COR-L47 (cell line): Measurements from ENCODE around the gene NTM.
"Not testable (repeated sequence)": the region's sequence is repeated elsewhere in the genome, so short reads cannot be mapped to it uniquely, and the experiment has no call there.

Experiments used
- DNase-seq: peaks from one replicate; lab custom pipeline; 2025; lab: John Stamatoyannopoulos, UW

The NTM gene

DNA sequence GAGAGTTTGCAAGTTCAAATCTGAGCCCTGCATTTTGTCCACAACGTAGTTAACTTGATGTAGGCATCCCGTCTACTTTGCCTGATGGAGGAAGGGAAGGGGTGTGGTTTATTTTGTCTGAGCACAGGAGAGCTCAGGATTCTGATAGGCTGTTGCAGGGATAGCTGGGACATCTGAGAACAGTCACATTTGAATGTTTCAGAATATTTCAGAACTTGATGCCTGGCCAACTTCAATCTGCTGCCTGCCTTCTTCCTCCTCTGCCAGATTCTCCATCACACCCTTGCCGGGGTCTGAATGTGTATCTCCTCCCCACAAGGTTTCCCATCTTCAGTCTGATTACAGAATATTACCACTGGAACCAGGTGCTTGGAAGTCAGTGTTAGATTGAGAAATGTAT lies 51.6 kb downstream of the NTM start:
- no peak for DNase-seq

DNA sequence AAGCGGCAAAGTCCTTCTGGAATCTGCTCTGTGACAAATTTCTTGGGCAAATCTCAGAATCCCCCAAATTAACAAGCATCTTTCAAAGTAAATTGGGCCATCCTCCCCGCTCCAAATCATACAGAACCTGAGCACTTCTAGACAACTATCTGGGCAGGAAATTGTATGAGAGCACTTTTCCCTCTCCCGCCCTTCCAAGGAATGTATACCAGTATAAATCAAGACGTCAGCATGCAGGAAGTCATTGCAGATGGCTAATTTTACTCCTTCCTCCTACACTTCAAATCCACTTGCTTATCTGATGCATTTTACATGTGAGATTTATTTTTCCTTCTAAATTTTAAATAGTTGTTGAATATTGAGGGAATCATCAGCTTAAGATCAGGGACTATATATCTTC lies 52.1 kb downstream of the NTM start:
- DNase-seq, result no peak

- DNase-seq, result no peak
These were observed 53.3 kb downstream of the NTM start for GRCh38 chr11:131423688-131424087.

DNA sequence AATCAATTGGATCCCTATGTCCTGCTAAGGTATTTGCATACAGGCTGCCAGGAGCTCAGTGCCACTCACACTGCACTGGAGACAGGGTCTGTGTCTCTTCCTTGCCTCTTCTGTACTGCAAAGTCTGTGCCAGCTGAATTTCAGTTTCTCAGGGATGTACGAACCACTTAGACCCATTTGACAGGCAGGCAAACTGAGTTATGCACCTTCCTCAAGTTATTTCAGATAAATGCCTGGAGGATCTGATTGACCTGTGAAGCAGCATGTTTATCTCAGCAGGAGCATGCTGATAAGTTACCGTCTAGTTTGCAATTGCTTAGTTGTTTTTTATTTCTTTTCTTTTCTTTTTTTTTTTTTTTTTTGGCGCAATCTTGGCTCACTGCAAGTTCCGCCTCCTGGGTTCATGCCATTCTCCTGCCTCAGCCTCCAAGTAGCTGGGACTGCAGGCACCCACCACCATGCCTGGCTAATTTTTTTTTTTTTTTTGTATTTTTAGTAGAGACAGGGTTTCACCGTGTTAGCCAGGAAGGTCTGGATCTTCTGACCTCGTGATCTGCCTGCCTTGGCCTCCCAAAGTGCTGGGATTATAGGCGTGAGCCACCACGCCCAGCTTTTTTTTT lies 54.0 kb downstream of the NTM start:
- not testable (repeated sequence) for DNase-seq

DNA sequence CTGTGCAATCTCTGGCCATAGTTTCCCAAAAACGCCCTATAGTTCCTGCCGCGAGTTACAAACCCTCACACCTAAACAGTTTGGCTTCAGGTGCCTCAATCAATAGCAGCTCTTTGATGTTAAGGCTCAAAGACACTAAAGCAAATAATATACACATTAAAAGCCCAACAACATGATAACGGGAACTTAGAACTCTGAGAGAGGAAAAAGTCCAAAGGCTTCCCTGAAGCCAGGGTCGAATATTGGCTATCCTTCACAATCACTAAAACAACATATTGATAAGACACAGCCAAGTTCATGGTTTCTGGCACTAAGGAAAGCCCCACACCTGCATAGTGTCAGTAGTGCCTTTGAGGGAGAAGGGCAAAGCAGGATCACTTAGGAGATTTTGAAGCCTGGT lies 54.9 kb downstream of the NTM start:
- DNase-seq, result no peak

DNA sequence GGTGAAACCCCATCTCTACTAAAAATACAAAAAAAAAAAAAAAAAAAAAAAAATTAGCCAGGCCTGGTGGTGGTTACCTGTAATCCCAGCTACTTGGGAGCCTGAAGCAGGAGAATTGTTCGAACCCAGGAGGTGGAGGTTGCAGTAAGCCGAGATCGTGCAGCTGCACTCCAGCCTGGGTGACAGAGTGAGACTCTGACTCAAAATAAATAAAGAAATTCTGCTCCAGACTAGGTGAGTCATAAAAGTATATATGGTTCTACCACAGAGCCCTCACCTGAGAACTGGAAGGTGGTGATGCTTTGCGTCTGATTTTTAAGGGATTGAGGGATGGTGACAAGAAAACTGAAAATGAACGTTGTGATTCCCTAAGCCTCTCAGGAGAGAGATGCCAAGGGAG lies 58.4 kb downstream of the NTM start:
- no peak for DNase-seq

DNA sequence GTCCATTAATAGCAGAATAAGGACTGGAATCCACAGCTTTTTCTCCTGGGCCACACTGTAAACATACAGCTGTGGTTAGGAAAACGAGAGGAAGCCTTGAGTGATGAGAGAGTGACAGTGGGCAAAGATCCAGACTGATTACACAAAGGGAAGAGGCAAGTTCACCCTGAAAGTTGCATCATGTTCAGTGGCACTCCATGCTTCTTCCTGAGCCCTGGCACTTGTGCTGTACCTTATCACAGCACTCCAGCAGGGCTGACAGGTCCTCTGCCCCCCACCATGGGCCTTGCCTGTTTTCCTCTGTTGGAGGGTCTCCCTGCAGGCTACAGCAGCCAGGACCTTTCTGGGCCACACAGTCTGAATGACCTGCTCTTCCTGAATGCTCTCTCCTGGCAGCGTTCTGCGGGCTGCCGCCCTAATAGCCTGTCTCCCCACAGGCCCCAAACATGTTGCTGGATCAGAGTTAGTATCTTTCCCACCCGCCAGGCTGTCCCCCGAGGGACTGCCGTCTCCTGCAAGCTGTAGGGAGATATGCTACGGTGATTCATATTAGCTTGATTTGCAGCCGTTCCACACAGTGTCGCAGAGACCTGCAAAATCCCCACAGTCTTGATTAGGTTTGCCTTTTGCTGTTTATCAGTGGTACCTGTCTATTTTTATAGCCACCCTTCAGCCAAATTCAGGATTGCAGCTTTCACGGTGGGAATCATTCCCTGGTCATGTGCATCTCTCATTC lies 60.2 kb downstream of the NTM start:
- DNase-seq, result no peak

DNA sequence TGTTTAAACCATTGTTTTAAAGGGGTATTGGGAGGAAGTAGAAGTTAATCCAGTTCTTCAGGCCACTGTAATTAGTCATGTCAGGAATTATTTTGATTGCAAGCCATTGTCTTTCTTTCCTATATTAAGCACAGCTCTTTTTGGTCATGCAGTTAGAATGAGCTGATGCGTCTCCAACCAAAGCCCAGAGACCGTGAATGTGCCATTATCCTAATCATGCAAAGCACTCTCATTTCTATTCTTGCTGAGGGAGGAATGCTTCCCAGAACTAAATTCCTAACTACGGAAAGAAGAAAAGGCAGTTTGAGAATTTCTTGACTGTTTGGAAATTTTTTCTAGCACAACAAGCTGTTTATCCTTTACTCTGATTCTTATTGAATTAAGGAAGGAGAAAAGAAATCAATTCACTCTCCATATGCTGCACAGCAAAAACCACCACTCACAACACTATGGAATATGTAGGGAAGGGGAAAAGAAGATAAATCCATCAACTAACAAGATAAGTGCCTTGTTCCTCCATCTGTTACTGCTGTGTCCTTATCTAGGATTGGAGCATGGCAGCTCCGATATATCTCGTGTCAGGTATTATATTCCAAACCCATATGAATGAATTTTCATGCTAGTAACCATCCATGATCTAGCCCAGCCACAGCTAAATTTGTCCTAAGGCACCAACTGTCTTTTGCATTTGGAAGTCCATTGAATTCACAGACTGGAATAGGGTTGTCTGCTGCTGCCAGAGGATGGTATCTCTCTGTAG lies 70.8 kb downstream of the NTM start:
- no peak for DNase-seq

DNA sequence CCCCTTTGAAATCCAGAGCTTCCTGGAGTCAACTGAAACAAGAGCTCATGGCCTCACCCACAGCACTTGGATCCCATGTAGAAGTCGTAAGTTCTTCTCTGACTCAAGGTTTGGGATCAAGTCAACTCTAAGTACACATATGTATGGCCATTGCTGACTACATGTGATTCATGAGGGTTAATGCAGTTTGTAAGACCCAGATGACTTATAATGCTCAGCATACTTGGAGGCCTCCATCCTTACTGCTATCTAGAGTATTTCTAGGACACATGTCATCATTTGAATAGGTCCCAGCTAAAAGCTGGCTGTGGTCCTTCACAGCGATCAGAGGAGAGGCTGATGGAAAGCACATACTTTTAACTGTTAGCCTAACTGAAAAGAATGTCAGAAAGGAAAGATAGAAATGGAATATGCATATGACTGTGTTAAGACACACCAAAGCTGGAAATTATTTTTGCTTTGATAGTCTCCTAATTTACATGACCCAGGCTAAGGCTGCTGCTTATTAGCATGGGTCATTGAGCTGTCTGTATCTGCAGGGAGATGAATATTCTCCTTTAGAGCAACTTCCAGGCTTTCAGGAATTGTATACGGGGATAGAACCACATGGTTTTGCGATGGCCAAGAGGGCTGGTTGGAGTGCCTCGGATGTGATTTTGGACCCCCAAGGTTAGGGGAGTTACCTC lies 76.3 kb downstream of the NTM start:
- no peak for DNase-seq

DNA sequence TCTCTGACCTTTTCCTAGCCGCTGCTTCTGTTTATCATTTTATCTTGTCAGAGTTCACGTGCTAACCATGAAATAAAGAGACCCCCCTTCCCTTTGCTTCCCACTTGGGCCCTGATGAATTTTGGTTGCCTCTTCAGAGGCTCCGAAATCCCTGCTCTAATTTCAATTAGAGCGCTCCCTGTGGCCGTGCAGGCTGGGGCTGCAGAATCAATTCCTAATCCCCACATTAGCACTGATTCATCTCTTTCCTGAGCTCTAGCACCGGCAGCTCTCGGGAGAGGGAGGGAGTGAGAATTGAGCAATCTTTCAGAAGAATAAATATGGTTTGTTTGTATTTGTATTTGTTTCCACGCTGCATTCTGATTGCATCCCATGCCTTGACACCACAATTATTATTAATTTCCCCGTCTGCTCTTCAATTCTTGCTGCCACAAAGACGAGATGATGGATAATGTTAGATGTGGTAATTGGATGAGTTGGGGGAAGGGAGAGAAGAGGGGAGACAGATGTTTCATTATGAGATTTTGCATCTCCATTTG lies 76.9 kb downstream of the NTM start:
- no peak for DNase-seq

DNA sequence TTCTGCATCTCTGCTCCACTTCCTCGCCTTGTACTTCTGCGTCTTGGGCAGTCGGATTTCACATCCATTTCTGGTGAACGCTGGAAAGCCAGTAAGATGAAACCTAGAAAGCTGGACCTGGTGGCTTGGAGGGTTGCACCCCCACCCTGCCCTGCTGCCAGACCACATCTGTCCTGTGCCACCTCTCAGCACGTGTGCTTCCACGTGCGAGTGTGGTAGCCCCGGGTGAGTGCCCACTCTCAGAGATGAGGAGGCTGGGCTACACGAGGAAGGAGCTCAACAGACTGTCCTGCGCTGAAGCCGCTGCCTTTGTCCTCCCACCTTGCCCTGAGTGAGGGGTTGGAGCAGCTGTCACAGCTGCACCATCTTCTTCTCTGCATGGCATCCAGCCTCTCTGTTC lies 77.5 kb downstream of the NTM start:
- no peak for DNase-seq

- no peak for DNase-seq
These were observed 78.9 kb downstream of the NTM start for GRCh38 chr11:131449036-131450019.

DNA sequence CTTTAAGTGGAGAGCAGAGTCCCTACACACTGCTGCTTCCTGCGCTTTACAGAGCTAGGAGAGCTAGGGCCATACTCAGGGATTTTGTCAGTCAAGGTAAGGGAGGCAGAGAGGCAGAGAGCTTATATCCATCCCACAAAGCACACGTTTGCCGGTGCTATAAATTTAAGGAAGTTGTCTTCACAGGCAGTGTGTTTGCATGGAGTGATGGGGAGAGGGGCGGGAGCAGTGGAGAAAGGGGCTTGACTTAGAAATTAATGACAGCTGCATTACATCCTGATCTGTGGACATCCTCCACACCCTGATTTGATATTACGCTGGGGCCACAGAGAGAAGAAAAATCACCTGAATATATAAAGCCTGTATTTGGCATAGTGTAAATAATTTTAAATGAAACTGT lies 84.1 kb downstream of the NTM start:
- DNase-seq, result no peak

DNA sequence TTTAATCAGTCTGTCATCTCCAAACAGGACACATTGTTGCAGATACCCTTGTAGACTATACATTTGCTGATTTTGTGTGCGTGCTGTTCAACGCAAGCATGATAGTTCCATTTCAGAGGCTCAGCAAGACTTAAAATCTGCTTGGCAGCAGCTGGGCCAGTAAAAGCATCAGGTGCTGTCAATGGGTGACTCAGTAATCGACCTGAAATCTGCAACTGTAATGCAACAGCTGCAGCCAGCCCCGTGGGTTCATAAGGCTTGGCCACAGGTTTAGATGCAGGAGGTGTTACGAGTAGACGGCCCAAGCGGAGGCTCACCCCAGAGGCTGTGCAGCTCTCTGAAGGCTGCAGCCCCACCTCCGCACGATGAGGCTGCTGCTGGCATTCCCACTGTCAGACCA lies 84.6 kb downstream of the NTM start:
- DNase-seq, result no peak

DNA sequence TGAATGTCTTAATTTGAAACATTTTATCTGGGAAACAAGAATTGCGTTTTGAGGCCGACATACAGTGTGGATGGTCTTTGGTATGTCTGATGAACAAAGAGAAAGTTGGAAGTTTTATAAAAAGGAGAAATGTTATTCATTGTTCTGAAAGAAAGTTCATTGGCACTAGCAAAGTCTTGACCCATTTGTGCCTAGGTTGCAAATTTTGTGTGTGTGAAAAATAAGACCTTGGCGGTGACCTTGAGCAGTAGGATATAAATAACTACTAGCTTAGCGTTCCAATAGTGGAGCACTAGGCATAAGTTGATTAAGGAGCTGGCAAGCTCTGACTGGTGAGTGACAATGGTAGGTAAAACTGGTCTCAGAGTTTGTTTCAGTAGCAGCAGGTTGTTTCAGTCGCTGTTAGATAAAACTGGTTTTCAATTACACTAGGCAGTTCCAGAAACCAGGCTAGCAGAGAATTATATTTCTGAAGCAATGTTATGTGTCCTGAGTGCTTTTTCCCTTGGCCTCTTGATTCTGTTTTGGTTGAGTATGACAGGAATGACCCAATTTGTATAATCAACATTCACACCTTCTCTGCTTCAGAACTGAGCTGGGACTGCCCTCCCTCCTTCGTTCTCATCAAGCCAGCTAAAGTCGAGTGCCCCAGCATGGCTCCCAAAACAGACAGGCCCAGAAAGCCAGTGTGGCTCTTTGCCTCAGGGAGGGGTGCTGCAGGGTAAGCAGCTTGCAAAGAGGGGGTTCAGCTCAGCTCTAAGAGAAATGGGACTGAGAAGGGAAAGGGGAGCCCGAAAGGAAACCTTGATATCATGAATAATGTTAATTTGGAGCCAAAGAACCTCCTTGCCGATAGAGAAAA lies 85.7 kb downstream of the NTM start:
- DNase-seq, result no peak

DNA sequence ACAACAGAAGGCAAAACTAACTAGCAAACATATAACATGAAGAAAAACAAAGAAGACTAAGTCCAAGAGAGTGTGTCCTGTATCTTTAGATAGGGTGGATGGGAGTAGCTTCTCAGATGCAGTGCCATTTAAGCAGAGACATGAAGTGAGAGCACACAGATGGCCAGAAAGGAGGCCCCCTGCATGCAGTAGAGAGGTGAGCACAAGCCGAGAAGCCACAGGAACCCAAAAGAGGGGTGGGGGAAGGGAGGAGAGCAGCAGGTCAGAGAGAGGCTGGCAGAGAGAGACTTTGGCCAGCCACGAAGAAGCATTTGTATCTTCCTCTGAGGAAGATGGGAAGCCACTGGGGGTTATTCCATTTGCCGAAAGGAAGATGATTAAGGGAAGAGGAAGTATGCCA lies 86.7 kb downstream of the NTM start:
- no peak for DNase-seq

DNA sequence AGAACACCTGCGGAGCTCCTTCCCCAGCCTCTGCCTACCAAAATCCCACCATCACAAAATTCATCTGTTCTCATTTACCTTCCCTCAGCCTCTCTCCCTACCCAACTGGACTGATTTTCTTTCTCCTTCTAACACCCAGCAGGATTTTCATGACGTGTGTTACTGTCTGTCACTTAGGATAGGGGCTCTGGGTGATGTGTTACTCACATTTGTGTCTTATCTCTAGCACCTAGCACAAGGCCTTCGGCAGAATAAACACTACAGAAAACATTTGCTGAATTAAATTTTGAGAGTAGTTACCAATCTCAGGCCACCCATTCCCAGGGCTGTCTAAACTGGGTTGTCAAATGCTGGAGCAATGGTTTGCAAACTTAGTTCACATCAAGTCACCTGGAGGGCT lies 88.0 kb downstream of the NTM start:
- no peak for DNase-seq

GRCh38 chr11:131460931-131461330 lies 90.5 kb downstream of the NTM start:
- no peak for DNase-seq

DNA sequence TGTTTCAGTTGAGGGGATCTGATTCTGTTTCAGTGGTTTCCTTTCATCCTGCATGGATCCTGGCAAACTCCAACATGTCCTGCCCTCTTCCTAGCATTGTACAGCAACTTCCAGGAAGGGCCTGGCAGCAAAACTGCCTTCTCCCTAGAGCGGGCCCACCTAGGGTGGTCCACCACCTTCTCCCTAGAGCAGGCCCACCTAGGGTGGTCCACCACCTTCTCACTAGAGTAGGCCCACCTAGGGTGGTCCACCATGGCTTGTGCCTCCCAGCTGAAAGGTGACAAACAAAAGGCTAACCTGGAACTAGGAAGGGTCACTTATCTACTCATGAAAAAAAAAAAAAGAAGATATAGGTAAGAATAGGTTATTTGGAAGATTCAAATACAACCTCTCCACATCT lies 92.2 kb downstream of the NTM start:
- DNase-seq, result no peak

- no peak for DNase-seq
These were observed 92.7 kb downstream of the NTM start for GRCh38 chr11:131463162-131463561.
